HepG2 (cell line): ENCODE measurements around the gene CHMP6. TPM values are rescaled to one million over a fixed set of nuclear protein-coding genes. Genes with fewer than 3 reads are reported as not detected.

Experiments
- ATAC-seq: fragments of 200-7000 bp; cut with Tn5 transposase; 3 replicates; pipeline ENCODE4 v1.9.1; 2020; ENCODE audit warnings: mild to moderate bottlenecking, moderate library complexity
- BruUV-seq: library from RNA; stranded (reverse); fragments of 400-500 nt; replicated peaks from 2 replicates; lab custom pipeline; 2021; lab: Mats Ljungman, UMichigan
- CTCF ChIA-PET: fragments of 300-600 bp; formaldehyde crosslinking; extraction: SDS; loops from one replicate; lab custom pipeline; 2021; ENCODE audit warnings: low total read pairs, inconsistent platforms, low intra/inter-chr PET ratio; lab: Yijun Ruan, JAX
- POLR2A ChIA-PET: fragments of 350-600 bp; sonication (Branson Sonifier 250); formaldehyde crosslinking; loops from one replicate; lab custom pipeline; 2020; ENCODE audit warnings: antibody characterized with exemption, inconsistent platforms; lab: Yijun Ruan, JAX
- DNase-seq: peaks from one replicate; pipeline ENCODE4 v3.0.0-alpha.2; 2015; ENCODE audit warnings: low spot score
- FAIRE-seq: peaks from 3 replicates; lab custom pipeline; 2011; peaks lifted over from hg19 to GRCh38; lab: Jason Lieb, UNC
- H2AFZ ChIP-seq: one replicate; pipeline ENCODE4 v1.6.1; 2011; ENCODE audit warnings: low read length, inconsistent platforms
- H3K27ac ChIP-seq: fragments of 300-600 bp; 3 replicates; pipeline ENCODE4 v1.8.0; 2011; ENCODE audit warnings: mixed run types, mild to moderate bottlenecking, mixed read lengths, low read length, inconsistent platforms; ENCODE audit not compliant: insufficient read depth; ENCODE audit errors: extremely low read length
- H3K27me3 ChIP-seq, 2 experiments: fragments of 200-600 bp in 1 of 2; 2 replicates in 1 of 2; 3 replicates in 1 of 2; pipeline versions ENCODE4 v1.6.0 to v1.8.0; 2011; ENCODE audit warnings: low read length in 2 of 2, mild to moderate bottlenecking in 2 of 2, moderate library complexity in 2 of 2, inconsistent platforms in 1 of 2; ENCODE audit not compliant: insufficient read depth in 2 of 2, control insufficient read depth in 1 of 2
- H3K36me3 ChIP-seq, 2 experiments: fragments of 200-600 bp in 1 of 2; replicated peaks in 1 of 2; 2 replicates in 1 of 2; 3 replicates in 1 of 2; pipeline versions ENCODE4 v1.5.1 to v1.8.0; 2011; ENCODE audit warnings: low read length in 2 of 2, inconsistent platforms in 1 of 2; ENCODE audit not compliant: insufficient read depth in 2 of 2, control insufficient read depth in 1 of 2
- H3K4me1 ChIP-seq: 2 replicates; pipeline ENCODE4 v1.5.1; 2012; ENCODE audit warnings: low read length, inconsistent platforms; ENCODE audit not compliant: insufficient read depth
- H3K4me2 ChIP-seq: 2 replicates; pipeline ENCODE4 v1.6.0; 2011; ENCODE audit warnings: low read depth, low read length, inconsistent platforms
- H3K4me3 ChIP-seq, 3 experiments: fragments of 200-600 bp in 1 of 3; sonication (generic), shearing (Covaris generic) in 1 of 3; replicated peaks in 1 of 3; 2 replicates each; pipeline ENCODE4 v1.5.1; 2011 to 2016; ENCODE audit warnings: low read length in 3 of 3, inconsistent platforms in 2 of 3, low read depth in 2 of 3, mild to moderate bottlenecking in 2 of 3, control low read depth in 1 of 3, mixed read lengths in 1 of 3; ENCODE audit not compliant: insufficient read depth in 1 of 3
- H3K79me2 ChIP-seq: one replicate; pipeline ENCODE4 v1.6.1; 2011; ENCODE audit warnings: low read length, inconsistent platforms; ENCODE audit not compliant: insufficient read depth
- H3K9ac ChIP-seq: 2 replicates; pipeline ENCODE4 v1.6.0; 2011; ENCODE audit warnings: mild to moderate bottlenecking, low read depth, low read length, inconsistent platforms; ENCODE audit not compliant: insufficient read depth
- H3K9me3 ChIP-seq: 2 replicates; pipeline ENCODE4 v1.5.1; 2012; ENCODE audit warnings: mild to moderate bottlenecking, low read length
- H4K20me1 ChIP-seq: 2 replicates; pipeline ENCODE4 v1.6.0; 2011; ENCODE audit warnings: inconsistent platforms, mild to moderate bottlenecking, low read length, moderate library complexity; ENCODE audit not compliant: insufficient read depth
- ATM ChIP-seq: fragments of 450-650 bp; IDR thresholded peaks from 2 replicates; pipeline ENCODE4 v1.7.1; 2017; ENCODE audit warnings: mild to moderate bottlenecking, borderline replicate concordance
- FOXK2 ChIP-seq: fragments of 450-650 bp; IDR thresholded peaks from 2 replicates; pipeline ENCODE4 v1.6.1; 2016
- SOX13 ChIP-seq, 3 experiments: fragments of 450-650 bp in 1 of 3; sonication (generic) in 1 of 3; formaldehyde crosslinking in 1 of 3; IDR thresholded peaks in 2 of 3; conservative IDR thresholded peaks in 1 of 3; 2 replicates each; pipeline versions ENCODE4 v1.5.0 to v1.6.1; 2016 to 2020; ENCODE audit warnings: antibody characterized with exemption in 1 of 3, mild to moderate bottlenecking in 1 of 3, missing compliant biosample characterization in 1 of 3, missing genetic modification reagents in 1 of 3, moderate library complexity in 1 of 3
- ZNF24 ChIP-seq: fragments of 450-650 bp; IDR thresholded peaks from 2 replicates; pipeline ENCODE4 v1.6.1; 2017; ENCODE audit warnings: antibody characterized with exemption, mild to moderate bottlenecking
- WGBS: methylation state at CpG from one replicate; pipeline ENCODE4 v1.1.6; 2017; ENCODE audit warnings: low lambda C conversion rate; 5-methylcytosine and 5-hydroxymethylcytosine counted together
- in situ Hi-C: cut with HindIII; loops from 2 replicates; pipeline ENCODE4 v1.10.0; 2017; ENCODE audit warnings: low pct_unique_long_range_greater_than_20kb; ENCODE audit not compliant: extremely low pct_ligation_motif_present
- intact Hi-C: fragments of 100-400 bp; cut with micrococcal nuclease; formaldehyde crosslinking; loops from one replicate; pipeline ENCODE4 v1.10.0; 2022; ENCODE audit not compliant: unreplicated experiment
- polyA plus RNA-seq, 8 experiments: library from polyadenylated mRNA; depleted of rRNA in 3 of 8; stranded (reverse) in 7 of 8; unstranded in 1 of 8; fragments of >200 nt; fragmentation: Illumina TruSeq in 4 of 8; extraction: Trizol in 4 of 8; gene quantifications; 2 replicates each; pipeline versions ENCODE4 v1.2.1 to v1.2.3, GENCODE V29; 2011 to 2016; ENCODE audit warnings: low read depth in 4 of 8, missing spikeins in 1 of 8, mixed read lengths in 1 of 8; ENCODE audit not compliant: insufficient read depth in 1 of 8
- total RNA-seq, 5 experiments: library from RNA; depleted of rRNA; stranded (reverse); fragments of >200 nt; fragmentation: Illumina TruSeq; extraction: Trizol; gene quantifications; 2 replicates each; pipeline ENCODE4 v1.2.3, GENCODE V29; 2016; ENCODE audit warnings: low read depth in 1 of 5
- TF ChIP-seq, protein P1 (sequence below): sonication (generic); formaldehyde crosslinking; IDR thresholded peaks from 2 replicates; pipeline ENCODE4 v1.4.0; 2020; ENCODE audit warnings: missing genetic modification reagents

The CHMP6 gene
- total and polyA plus RNA-seq, 2 of the 13 experiments (the other 11 are each of a cell fraction or from before 2014, with no cell fraction given), result 11.1 to 24.2 TPM

DNA sequence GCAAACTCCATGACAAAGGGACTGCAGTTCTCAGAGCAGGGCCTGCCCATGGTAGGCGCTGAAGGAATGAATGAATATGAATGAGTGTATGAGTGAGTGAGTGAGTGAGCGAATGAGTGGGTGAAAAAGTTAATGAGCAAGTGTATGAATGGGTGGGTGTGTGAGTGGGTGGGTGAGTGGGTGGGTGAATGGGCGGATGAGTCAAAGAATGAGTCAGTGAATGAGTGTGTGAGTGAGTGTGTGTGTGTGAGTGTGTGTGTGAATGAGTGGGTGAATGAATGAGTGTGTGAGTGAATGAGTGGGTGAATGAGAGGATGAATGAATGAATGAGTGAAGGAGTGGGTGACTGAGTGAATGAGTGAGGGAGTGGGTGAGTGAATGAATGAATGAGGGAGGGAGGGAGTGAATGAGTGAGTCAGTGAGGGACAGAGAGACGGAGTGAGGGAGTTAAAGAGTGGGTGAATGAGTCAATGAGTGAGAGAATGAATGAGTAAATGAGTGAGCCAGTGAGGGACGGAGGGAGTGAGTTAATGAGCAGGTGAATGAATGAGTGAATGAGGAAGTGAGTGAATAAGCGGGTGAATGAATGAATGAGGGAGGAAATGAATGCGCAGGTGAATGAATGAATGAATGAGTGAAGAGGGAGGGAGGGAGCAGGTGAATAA, 11.1 kb upstream of the CHMP6 start:
- in situ Hi-C loops, result loop anchor here (5.0 kb wide), 1 partner anchor 553 kb away; no protein-coding TSS in a partner anchor
- Histone ChIP-seq H3K79me2 (no peaks in the 10 kb centered on the region), H3K27ac (no peak overlapping the region), H3K4me3 (peak overlapping the region in 1 of 3 experiments; percentile 56; a peak in 1 of 6 replicates), H3K27me3 (peaks cover 8 to 44% of the 10 kb centered on the region in 2 experiments; a peak in 4 of 5 replicates), H2AFZ (no peak overlapping the region), H3K4me1 (peaks cover 18% of the 10 kb centered on the region), H3K36me3 (no peaks in the 10 kb centered on the region), H3K4me2 (no peak overlapping the region), H4K20me1 (no peaks in the 10 kb centered on the region), H3K9me3 (no peaks in the 10 kb centered on the region), H3K9ac (no peak overlapping the region)
- 26% methylated on average over 7 of the region's 7 CpGs for WGBS
- FAIRE-seq (no peak), ATAC-seq (no peak), DNase-seq (no peak)
- intact Hi-C loops, result no loop called here
- ChIA-PET CTCF (interaction anchor here (1.4 to 2.0 kb wide), 2 partner anchors 114 to 405 kb away, joined by 8 to 13 read pairs; no protein-coding TSS in a partner anchor), POLR2A (no interaction called here)
- no TSS peak for BruUV-seq
- TF ChIP-seq FOXK2 (0 out of 2 replicates have a peak, but pooled peaks have one; percentile 43), ZNF24 (peak; percentile 90), ATM (0 out of 2 replicates have a peak, but pooled peaks have one; percentile 31), SOX13 (IDR thresholded peaks at IDR 0.05) (no peak), SOX13 (CRISPR knock-in tag; conservative IDR thresholded peaks at IDR 0.05 in 1 of 2, IDR thresholded peaks at IDR 0.05 in 1 of 2) (no peak)
- TF ChIP-seq, protein P1, sequence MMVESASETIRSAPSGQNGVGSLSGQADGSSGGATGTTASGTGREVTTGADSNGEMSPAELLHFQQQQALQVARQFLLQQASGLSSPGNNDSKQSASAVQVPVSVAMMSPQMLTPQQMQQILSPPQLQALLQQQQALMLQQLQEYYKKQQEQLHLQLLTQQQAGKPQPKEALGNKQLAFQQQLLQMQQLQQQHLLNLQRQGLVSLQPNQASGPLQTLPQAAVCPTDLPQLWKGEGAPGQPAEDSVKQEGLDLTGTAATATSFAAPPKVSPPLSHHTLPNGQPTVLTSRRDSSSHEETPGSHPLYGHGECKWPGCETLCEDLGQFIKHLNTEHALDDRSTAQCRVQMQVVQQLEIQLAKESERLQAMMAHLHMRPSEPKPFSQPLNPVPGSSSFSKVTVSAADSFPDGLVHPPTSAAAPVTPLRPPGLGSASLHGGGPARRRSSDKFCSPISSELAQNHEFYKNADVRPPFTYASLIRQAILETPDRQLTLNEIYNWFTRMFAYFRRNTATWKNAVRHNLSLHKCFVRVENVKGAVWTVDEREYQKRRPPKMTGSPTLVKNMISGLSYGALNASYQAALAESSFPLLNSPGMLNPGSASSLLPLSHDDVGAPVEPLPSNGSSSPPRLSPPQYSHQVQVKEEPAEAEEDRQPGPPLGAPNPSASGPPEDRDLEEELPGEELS, result no peak
